ENCODE results near the gene SORCS3.

SORCS3 gene

DNA sequence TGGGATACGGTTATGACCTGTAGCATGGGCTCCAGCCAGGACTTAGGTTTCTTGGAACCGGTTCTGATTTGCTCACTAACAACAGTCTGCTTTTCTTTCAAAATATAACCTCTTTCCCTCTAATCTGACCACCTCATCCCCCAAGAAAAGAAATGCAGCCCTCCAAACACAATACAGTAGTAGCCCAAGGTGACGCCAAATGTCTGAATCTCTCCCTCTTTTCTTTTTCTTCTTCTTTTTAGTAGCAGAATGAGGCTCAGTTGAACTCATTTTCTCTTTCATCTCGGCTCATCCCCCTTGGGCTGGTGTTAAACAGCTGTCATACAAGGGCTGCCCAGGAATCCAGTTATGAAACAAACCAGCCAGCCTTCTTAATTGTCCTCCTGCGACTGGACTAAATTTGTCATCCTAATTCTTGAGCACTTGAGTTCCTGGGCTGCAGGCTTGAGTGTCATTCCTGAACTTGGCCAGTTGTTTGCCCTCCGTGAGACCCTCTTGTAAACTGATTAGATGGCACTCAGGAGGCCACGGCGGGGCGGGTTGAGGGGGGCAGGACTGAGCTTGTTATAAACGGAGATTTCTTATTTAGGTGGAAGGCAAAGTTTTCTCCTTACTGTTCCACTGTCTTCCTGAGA lies 94.8 kb downstream of the SORCS3 start:
- no peak overlapping the region for H3K9ac ChIP-seq (ENCODE audit: low read length)
- H3K36me3 ChIP-seq (ENCODE audit: control insufficient read depth, insufficient read depth, low read length): no peaks in the 10 kb centered on the region
- peaks cover 2% of the 10 kb centered on the region; the same call in 1 of the 2 replicates for H3K27me3 ChIP-seq (ENCODE audit: control insufficient read depth, insufficient read depth, low read length)
- H3K4me1 ChIP-seq (ENCODE audit: control insufficient read depth, insufficient read depth, low read length): peaks cover 21% of the 10 kb centered on the region; the same call in 1 of the 2 replicates
- H3K4me3 ChIP-seq (ENCODE audit: low read depth, low read length): no peak overlapping the region; the same call in 1 of the 2 replicates
- H3K27ac ChIP-seq (ENCODE audit: low read depth, low read length): no peak overlapping the region
- H3K9me3 ChIP-seq (ENCODE audit: control insufficient read depth, insufficient read depth, low read depth, low read length): no peaks in the 10 kb centered on the region

DNA sequence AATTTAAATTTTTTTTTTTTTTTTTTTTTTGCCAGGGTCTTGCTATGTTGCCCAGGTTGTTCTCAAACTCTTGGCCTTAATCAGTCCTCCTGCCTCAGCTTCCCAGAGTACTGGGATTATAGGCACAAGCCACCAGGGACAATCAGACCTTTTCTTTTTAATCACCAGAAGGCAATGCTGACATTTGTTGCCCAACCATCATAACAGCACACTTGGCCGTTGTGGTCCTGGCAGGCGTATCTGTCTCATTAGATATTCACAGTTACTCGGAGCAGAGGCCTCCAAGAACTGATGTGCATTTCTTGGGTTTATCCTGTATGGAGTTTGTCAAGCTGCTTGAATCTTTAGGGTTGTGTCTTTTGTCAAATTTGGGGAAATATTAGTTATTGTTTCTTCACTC lies 100.0 kb downstream of the SORCS3 start:
- H3K9me3 ChIP-seq (ENCODE audit: control insufficient read depth, insufficient read depth, low read depth, low read length): no peaks in the 10 kb centered on the region
- H3K36me3 ChIP-seq (ENCODE audit: control insufficient read depth, insufficient read depth, low read length): no peaks in the 10 kb centered on the region

DNA sequence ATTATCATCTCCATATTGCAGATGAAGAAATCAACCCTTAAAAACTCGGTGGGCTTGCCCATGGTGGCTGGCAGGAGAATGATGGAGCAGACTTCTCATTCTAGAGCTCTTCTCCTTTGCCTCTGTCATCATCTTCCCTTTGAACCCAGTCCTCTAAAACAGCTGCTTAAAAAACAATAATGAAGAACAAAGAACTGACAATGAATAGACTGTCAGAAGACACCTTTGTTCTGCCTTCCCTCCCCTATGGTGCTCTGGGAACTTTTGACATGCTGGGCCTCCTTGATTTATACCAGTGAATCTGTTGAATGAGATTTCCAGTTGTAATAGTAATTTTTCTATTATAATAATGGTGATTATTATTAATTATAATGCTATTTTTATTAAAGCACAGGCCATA lies 103.0 kb downstream of the SORCS3 start:
- H3K9ac ChIP-seq (ENCODE audit: low read length): no peak overlapping the region
- H3K4me1 ChIP-seq (ENCODE audit: control insufficient read depth, insufficient read depth, low read length): no peaks in the 10 kb centered on the region
- no peaks in the 10 kb centered on the region for H3K36me3 ChIP-seq (ENCODE audit: control insufficient read depth, insufficient read depth, low read length)
- no peak overlapping the region for H3K27ac ChIP-seq (ENCODE audit: low read depth, low read length)
- H3K9me3 ChIP-seq (ENCODE audit: control insufficient read depth, insufficient read depth, low read depth, low read length): no peaks in the 10 kb centered on the region
- H3K4me3 ChIP-seq (ENCODE audit: low read depth, low read length): no peak overlapping the region
- no peaks in the 10 kb centered on the region for H3K27me3 ChIP-seq (ENCODE audit: control insufficient read depth, insufficient read depth, low read length)

More for the DNA sequence above, 100.0 kb downstream of the SORCS3 start:
- Histone ChIP-seq H3K4me3 (ENCODE audit: low read depth, low read length) (no peak overlapping the region), H3K27ac (ENCODE audit: low read depth, low read length) (no peak overlapping the region), H3K4me1 (ENCODE audit: control insufficient read depth, insufficient read depth, low read length) (no peaks in the 10 kb centered on the region), H3K9ac (ENCODE audit: low read length) (no peak overlapping the region), H3K27me3 (ENCODE audit: control insufficient read depth, insufficient read depth, low read length) (no peaks in the 10 kb centered on the region)

DNA sequence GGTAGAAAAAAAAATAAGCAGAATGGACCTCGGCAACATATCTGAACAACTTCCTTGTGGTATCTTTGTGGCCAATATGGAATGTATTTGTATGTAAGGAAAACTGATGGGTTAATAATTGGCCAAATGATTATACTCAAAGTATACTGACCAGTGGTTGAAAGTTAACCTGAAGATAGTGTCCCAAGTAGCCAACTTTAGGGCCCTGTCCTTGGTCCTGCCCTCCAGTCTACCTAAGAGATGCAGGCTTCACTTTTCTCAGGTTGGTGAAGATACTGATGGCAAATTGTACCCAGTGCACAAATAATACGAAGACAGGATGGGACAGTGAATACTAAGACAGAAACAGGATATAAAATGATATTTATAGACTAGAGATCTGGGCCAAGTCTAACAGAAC lies 109.2 kb downstream of the SORCS3 start:
- Histone ChIP-seq H3K9ac (ENCODE audit: low read length) (no peak overlapping the region), H3K27ac (ENCODE audit: low read depth, low read length) (no peak overlapping the region), H3K4me1 (ENCODE audit: control insufficient read depth, insufficient read depth, low read length) (no peaks in the 10 kb centered on the region), H3K36me3 (ENCODE audit: control insufficient read depth, insufficient read depth, low read length) (no peaks in the 10 kb centered on the region), H3K4me3 (ENCODE audit: low read depth, low read length) (no peak overlapping the region), H3K27me3 (ENCODE audit: control insufficient read depth, insufficient read depth, low read length) (no peaks in the 10 kb centered on the region), H3K9me3 (ENCODE audit: control insufficient read depth, insufficient read depth, low read depth, low read length) (no peaks in the 10 kb centered on the region)

DNA sequence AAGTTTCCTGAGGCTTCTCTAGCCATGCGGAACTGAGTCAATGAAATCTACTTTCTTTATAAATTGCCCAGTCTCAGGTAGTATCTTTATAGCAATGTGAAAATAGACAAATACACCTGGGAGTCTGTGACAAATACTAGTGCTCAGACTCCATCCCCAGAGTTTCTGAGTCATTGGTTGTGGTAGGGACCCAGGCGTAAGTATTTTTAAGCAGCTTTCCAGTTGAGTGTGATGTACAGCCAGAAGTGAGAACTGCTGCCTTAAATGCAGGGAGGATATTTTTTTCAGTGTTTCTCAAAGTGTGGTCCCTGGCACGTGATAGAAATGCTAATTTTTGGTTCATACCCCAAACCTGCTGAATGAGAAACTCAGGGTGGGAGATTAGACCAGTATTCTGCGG lies 121.7 kb downstream of the SORCS3 start:
- no peak overlapping the region for H3K4me3 ChIP-seq (ENCODE audit: low read depth, low read length)
- no peak overlapping the region for H3K9ac ChIP-seq (ENCODE audit: low read length)
- H3K27ac ChIP-seq (ENCODE audit: low read depth, low read length): no peak overlapping the region
- no peaks in the 10 kb centered on the region for H3K4me1 ChIP-seq (ENCODE audit: control insufficient read depth, insufficient read depth, low read length)
- no peaks in the 10 kb centered on the region for H3K27me3 ChIP-seq (ENCODE audit: control insufficient read depth, insufficient read depth, low read length)
- no peaks in the 10 kb centered on the region for H3K36me3 ChIP-seq (ENCODE audit: control insufficient read depth, insufficient read depth, low read length)
- H3K9me3 ChIP-seq (ENCODE audit: control insufficient read depth, insufficient read depth, low read depth, low read length): no peaks in the 10 kb centered on the region

DNA sequence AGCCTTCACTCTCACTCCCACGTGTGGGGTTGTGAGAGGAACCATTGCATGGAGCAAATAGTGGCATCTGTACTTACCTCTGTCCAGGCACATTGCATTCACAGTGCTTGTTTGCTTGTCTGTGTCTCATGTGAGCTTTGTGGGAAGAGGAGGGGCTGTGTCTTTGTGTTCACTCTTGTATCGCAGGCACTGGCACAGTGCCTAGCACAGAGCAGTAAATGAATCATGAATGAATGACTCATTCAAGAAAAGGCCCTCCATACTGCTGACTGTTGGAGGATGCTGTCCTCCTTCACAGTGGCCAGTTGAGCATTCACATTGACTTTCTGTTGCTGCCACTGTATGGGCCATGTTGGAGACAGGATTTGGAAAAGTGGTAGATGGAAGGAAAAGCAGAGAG lies 125.3 kb downstream of the SORCS3 start:
- Histone ChIP-seq H3K36me3 (ENCODE audit: control insufficient read depth, insufficient read depth, low read length) (no peaks in the 10 kb centered on the region), H3K9ac (ENCODE audit: low read length) (no peak overlapping the region), H3K27me3 (ENCODE audit: control insufficient read depth, insufficient read depth, low read length) (0 out of 2 replicates have a peak, but pooled peaks cover 3% of the 10 kb centered on the region), H3K9me3 (ENCODE audit: control insufficient read depth, insufficient read depth, low read depth, low read length) (no peaks in the 10 kb centered on the region), H3K4me3 (ENCODE audit: low read depth, low read length) (no peak overlapping the region), H3K4me1 (ENCODE audit: control insufficient read depth, insufficient read depth, low read length) (no peaks in the 10 kb centered on the region), H3K27ac (ENCODE audit: low read depth, low read length) (no peak overlapping the region)

DNA sequence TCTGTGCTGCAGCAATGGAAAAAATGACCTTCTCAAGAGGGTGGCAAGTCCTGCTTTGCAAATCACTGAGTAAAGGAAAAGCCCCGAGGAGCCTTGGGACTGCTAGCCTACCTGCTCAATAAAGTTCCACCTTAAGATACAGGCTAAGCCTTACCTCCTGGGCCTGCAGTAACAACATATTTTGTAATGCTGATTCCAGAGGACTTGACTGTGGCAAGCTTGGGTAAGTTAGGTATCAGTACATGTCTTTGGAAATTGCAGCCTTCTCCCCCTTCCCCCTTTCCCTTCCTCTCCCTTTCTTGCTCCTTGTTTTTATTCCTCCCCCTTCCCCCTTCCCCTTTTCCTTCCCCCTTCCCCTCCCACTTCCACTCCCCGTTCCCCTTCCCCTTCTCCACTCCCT lies 126.2 kb downstream of the SORCS3 start:
- no peaks in the 10 kb centered on the region for H3K4me1 ChIP-seq (ENCODE audit: control insufficient read depth, insufficient read depth, low read length)
- H3K9ac ChIP-seq (ENCODE audit: low read length): no peak overlapping the region
- no peaks in the 10 kb centered on the region for H3K9me3 ChIP-seq (ENCODE audit: control insufficient read depth, insufficient read depth, low read depth, low read length)
- H3K27me3 ChIP-seq (ENCODE audit: control insufficient read depth, insufficient read depth, low read length): peaks cover 9% of the 10 kb centered on the region; the same call in 1 of the 2 replicates
- H3K4me3 ChIP-seq (ENCODE audit: low read depth, low read length): no peak overlapping the region
- no peak overlapping the region for H3K27ac ChIP-seq (ENCODE audit: low read depth, low read length)
- H3K36me3 ChIP-seq (ENCODE audit: control insufficient read depth, insufficient read depth, low read length): no peaks in the 10 kb centered on the region

DNA sequence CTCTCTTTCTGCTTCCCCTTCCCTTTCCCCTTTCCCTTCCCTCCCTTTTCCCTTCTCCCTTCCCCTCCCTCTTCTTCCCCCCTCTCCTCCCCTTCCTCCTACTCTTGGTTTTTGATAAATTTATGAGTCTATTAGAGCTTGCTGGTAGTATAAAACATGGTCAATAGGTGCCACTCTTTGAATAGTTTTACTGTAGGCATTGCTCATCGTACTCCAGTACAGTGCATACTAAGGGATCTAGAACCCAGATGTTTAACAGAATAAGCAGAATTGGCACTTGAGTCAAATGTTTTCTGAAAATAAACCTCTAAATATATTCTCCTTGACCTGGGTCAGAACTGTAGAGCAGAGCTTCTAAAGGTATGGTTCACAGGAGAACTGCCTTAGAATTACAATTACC lies 126.7 kb downstream of the SORCS3 start:
- Histone ChIP-seq H3K27me3 (ENCODE audit: control insufficient read depth, insufficient read depth, low read length) (peaks cover 12% of the 10 kb centered on the region; the same call in 1 of the 2 replicates), H3K27ac (ENCODE audit: low read depth, low read length) (no peak overlapping the region), H3K9me3 (ENCODE audit: control insufficient read depth, insufficient read depth, low read depth, low read length) (no peaks in the 10 kb centered on the region), H3K36me3 (ENCODE audit: control insufficient read depth, insufficient read depth, low read length) (no peaks in the 10 kb centered on the region), H3K4me1 (ENCODE audit: control insufficient read depth, insufficient read depth, low read length) (no peaks in the 10 kb centered on the region), H3K4me3 (ENCODE audit: low read depth, low read length) (no peak overlapping the region), H3K9ac (ENCODE audit: low read length) (no peak overlapping the region)

DNA sequence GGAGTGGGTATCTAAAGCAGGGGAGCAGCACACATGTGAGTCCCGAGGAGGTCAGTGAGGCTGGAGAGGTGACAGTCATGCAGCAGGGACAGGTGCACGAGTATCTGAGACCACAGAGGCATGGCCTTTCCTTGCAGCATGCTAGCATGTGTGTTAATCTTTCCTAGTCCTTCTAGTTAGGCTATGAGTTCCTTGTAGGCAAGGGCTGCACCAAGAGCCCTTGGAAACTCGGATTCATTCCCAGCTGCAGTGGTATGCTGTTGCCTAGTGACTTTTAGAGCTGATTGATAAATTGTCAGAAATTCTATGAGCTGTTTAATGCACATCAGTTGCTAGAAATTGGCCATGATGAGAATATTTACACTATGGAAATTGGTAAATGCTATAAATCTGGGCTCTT lies 132.0 kb downstream of the SORCS3 start:
- no peak overlapping the region for H3K9ac ChIP-seq (ENCODE audit: low read length)
- no peaks in the 10 kb centered on the region for H3K36me3 ChIP-seq (ENCODE audit: control insufficient read depth, insufficient read depth, low read length)
- H3K4me1 ChIP-seq (ENCODE audit: control insufficient read depth, insufficient read depth, low read length): no peaks in the 10 kb centered on the region
- H3K27me3 ChIP-seq (ENCODE audit: control insufficient read depth, insufficient read depth, low read length): peaks cover 21% of the 10 kb centered on the region; the same call in 1 of the 2 replicates
- no peak overlapping the region for H3K4me3 ChIP-seq (ENCODE audit: low read depth, low read length)
- no peaks in the 10 kb centered on the region for H3K9me3 ChIP-seq (ENCODE audit: control insufficient read depth, insufficient read depth, low read depth, low read length)
- no peak overlapping the region for H3K27ac ChIP-seq (ENCODE audit: low read depth, low read length)

DNA sequence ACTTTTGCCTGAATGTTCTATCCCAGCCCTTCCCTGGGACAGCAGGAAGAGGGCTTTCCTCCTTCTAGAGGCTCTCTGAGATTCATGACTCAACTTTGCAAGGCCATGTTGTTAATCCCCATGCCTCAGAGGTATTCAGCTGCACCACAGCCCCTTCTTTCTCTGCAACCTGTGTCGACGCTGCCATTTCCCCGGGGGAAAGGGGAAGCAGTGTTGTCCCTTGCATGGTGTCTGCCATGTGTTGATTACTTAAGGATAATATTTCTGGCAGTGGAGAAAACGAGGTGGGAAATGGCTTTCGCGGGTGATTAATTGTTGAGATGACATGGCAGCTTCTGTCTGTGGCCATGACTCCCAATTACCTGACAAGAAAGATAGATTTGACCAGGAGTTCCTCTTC lies 133.1 kb downstream of the SORCS3 start:
- Histone ChIP-seq H3K9me3 (ENCODE audit: control insufficient read depth, insufficient read depth, low read depth, low read length) (no peaks in the 10 kb centered on the region), H3K36me3 (ENCODE audit: control insufficient read depth, insufficient read depth, low read length) (no peaks in the 10 kb centered on the region), H3K4me3 (ENCODE audit: low read depth, low read length) (no peak overlapping the region), H3K27ac (ENCODE audit: low read depth, low read length) (no peak overlapping the region), H3K4me1 (ENCODE audit: control insufficient read depth, insufficient read depth, low read length) (no peaks in the 10 kb centered on the region), H3K27me3 (ENCODE audit: control insufficient read depth, insufficient read depth, low read length) (peaks cover 18% of the 10 kb centered on the region; the same call in 1 of the 2 replicates), H3K9ac (ENCODE audit: low read length) (no peak overlapping the region)

DNA sequence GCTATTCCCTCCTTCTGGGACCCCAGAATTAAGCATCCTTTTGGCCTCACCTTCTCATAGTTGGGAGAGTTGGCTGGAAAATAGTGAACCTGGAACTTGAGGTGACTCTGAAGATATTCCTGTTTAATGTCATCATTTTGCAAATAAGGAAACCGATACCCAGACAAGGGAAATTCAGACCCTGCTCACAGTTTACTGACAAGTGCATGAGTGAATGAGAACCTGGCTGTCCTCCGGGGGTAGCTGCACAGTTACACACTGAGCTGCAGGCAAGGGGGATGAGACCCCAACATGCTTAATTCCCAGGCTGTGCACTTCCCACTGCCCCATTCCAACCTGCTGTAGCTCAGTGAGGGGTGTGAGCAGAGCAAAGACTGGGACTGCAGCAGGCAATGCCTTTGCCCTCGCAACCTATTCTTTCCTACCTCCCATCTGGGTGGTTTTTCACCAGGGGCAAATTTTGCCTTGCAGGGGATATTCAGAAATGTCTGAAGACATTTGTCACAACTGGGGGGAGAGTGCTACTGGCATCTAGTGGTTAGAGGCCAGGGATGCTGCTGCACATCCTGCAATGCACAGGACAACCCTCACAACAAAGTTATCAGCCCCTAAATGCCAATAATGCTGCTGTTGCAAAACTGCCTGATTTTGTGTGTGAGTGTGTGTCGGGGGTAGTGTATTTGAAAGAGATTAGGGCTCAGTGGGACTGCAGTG lies 136.2 kb downstream of the SORCS3 start:
- H3K4me3 ChIP-seq (ENCODE audit: low read depth, low read length): no peak overlapping the region
- no peak overlapping the region for H3K9ac ChIP-seq (ENCODE audit: low read length)
- H3K27me3 ChIP-seq (ENCODE audit: control insufficient read depth, insufficient read depth, low read length): peaks cover 24% of the 10 kb centered on the region; the same call in 1 of the 2 replicates
- no peak overlapping the region for H3K27ac ChIP-seq (ENCODE audit: low read depth, low read length)
- H3K36me3 ChIP-seq (ENCODE audit: control insufficient read depth, insufficient read depth, low read length): no peaks in the 10 kb centered on the region
- no peaks in the 10 kb centered on the region for H3K9me3 ChIP-seq (ENCODE audit: control insufficient read depth, insufficient read depth, low read depth, low read length)
- no peaks in the 10 kb centered on the region for H3K4me1 ChIP-seq (ENCODE audit: control insufficient read depth, insufficient read depth, low read length)
